T-cell (primary cell): ENCODE data around the gene CHAC2. TPM values are rescaled to one million over a fixed set of nuclear protein-coding genes. Genes with fewer than 3 reads are reported as not detected.
A peak's percentile ranks its signal among the peaks of the same experiment; 100 is the strongest.

Source experiments
- ATAC-seq, 4 experiments: fragments of 200-7000 bp in 3 of 4; fragments of 150-1000 bp in 1 of 4; cut with Tn5 transposase; replicated peaks in 1 of 4; 1 replicate in 3 of 4; 2 replicates in 1 of 4; pipeline ENCODE4 v1.10.0; 2021; ENCODE audit warnings: moderate library complexity in 3 of 4, mild to moderate bottlenecking in 2 of 4, moderate number of reproducible peaks in 1 of 4
- CTCF ChIA-PET, 2 donors: fragments of 300-600 bp; sonication (Branson Sonifier 250); formaldehyde crosslinking; loops; one replicate each; lab custom pipeline; 2022; ENCODE audit warnings: antibody characterized with exemption in 2 of 2; lab: Charles Lee
- POLR2A ChIA-PET, 2 donors: fragments of 300-600 bp; sonication (Branson Sonifier 250); formaldehyde crosslinking; loops; one replicate each; lab custom pipeline; 2022; ENCODE audit warnings: antibody characterized with exemption in 2 of 2; lab: Charles Lee
- DNase-seq, 35 experiments: peaks; one replicate each; pipeline versions ENCODE4 v3.0.0 to v3.0.0-alpha.2; 2013 to 2023
- H3K27ac ChIP-seq: one replicate; pipeline ENCODE4 v1.5.1; 2013; ENCODE audit warnings: low read length
- H3K27me3 ChIP-seq, 2 experiments: replicated peaks in 1 of 2; 1 replicate in 1 of 2; 2 replicates in 1 of 2; pipeline versions ENCODE4 v1.6.1 to v1.7.0; 2013; ENCODE audit warnings: low read length in 1 of 2, mixed read lengths in 1 of 2; ENCODE audit not compliant: control insufficient read depth in 2 of 2, insufficient read depth in 2 of 2; ENCODE audit errors: extremely low read depth in 1 of 2
- H3K36me3 ChIP-seq, 2 donors: 1 replicate in 1 of 2; 2 replicates in 1 of 2; pipeline versions ENCODE4 v1.6.1 to v1.7.0; 2013; ENCODE audit warnings: low read length in 1 of 2; ENCODE audit not compliant: control insufficient read depth in 2 of 2, insufficient read depth in 1 of 2; ENCODE audit errors: extremely low read depth in 1 of 2
- H3K4me1 ChIP-seq, 2 experiments: 1 replicate in 1 of 2; 2 replicates in 1 of 2; pipeline versions ENCODE4 v1.6.1 to v1.7.0; 2013; ENCODE audit warnings: low read length in 2 of 2, mixed read lengths in 1 of 2; ENCODE audit not compliant: insufficient read depth in 2 of 2, control insufficient read depth in 1 of 2; ENCODE audit errors: extremely low read depth in 1 of 2
- H3K4me3 ChIP-seq, 2 donors: 1 replicate in 1 of 2; 2 replicates in 1 of 2; pipeline versions ENCODE4 v1.5.1 to v1.7.0; 2013; ENCODE audit warnings: mild to moderate bottlenecking in 2 of 2, low read length in 1 of 2, moderate library complexity in 1 of 2; ENCODE audit not compliant: control insufficient read depth in 1 of 2; ENCODE audit errors: extremely low read depth in 1 of 2
- H3K9me3 ChIP-seq: 2 replicates; pipeline ENCODE4 v1.7.0; 2013
- H3K27ac Mint-ChIP-seq, 2 donors: one replicate each; pipeline ENCODE4 v1.8.0; 2020 to 2021; ENCODE audit warnings: mild to moderate bottlenecking in 2 of 2, mixed read lengths in 2 of 2
- H3K27me3 Mint-ChIP-seq, 2 donors: one replicate each; pipeline ENCODE4 v1.8.0; 2021 to 2022; ENCODE audit warnings: mixed read lengths in 2 of 2
- H3K36me3 Mint-ChIP-seq: one replicate; pipeline ENCODE4 v1.8.0; 2021; ENCODE audit warnings: mixed read lengths
- H3K4me1 Mint-ChIP-seq, 3 donors: one replicate each; pipeline ENCODE4 v1.8.0; 2020 to 2022; ENCODE audit warnings: mixed read lengths in 3 of 3, mild to moderate bottlenecking in 1 of 3
- H3K4me3 Mint-ChIP-seq, 3 donors: one replicate each; pipeline ENCODE4 v1.8.0; 2020 to 2022; ENCODE audit warnings: mild to moderate bottlenecking in 3 of 3, mixed read lengths in 3 of 3, moderate library complexity in 3 of 3
- H3K9me3 Mint-ChIP-seq, 3 donors: one replicate each; pipeline ENCODE4 v1.8.0; 2020 to 2022; ENCODE audit warnings: mixed read lengths in 3 of 3
- WGBS: methylation state at CpG from one replicate; pipeline ENCODE4 v1.1.5; 2013; ENCODE audit warnings: missing lambda C conversion rate; ENCODE audit not compliant: insufficient coverage; 5-methylcytosine and 5-hydroxymethylcytosine counted together
- total RNA-seq, 35 experiments: library from RNA in 6 of 35; stranded (reverse) in 6 of 35; fragments of 120-200 nt in 1 of 35; gene quantifications; one replicate each; pipeline versions ENCODE4 v1.2.1 to v1.2.4 and lab custom pipeline; 2013 to 2026

Gene CHAC2
- total RNA-seq, 5 donors from 2014 or later (not counting 1 experiment from before 2014, with no cell fraction given): 1.4 to 3.7 (median 2.7) TPM

DNA sequence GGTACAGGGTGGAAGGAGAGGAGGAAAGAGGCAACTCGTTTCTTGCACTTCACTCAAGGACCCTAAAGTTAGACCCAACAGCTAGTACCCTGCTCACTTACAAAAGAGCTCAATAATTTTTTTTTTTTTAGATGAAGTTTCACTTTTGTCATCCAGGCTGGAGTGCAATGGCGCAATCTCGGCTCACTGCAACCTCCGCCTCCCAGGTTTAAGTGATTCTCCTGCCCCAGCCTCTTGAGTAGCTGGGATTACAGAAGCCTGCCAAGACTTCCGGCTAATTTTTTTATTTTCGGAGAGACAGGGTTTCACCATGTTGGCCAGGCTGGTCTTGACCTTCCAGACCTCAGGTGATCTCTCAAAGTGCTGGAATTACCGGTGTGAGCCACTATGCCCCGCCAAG, 15.1 kb downstream of the CHAC2 start:
- no peaks in the 10 kb centered on the region for H3K9me3 Mint-ChIP-seq
- no peak overlapping the region for H3K27ac Mint-ChIP-seq
- CTCF ChIA-PET: no interaction called here
- WGBS: 100% methylated on average over 5 of the region's 8 CpGs
- peaks cover 25% of the 10 kb centered on the region for H3K36me3 Mint-ChIP-seq
- H3K27me3 Mint-ChIP-seq: no peaks in the 10 kb centered on the region
- H3K4me1 Mint-ChIP-seq: peaks cover 54 to 59% (median 56%) of the 10 kb centered on the region in 3 donors
- Histone ChIP-seq H3K9me3 (no peaks in the 10 kb centered on the region), H3K27me3 (no peaks in the 10 kb centered on the region), H3K27ac (no peak overlapping the region), H3K4me1 (peaks cover 7 to 15% of the 10 kb centered on the region in 2 experiments), H3K36me3 (peaks cover 3 to 11% of the 10 kb centered on the region in 2 donors), H3K4me3 (no peak overlapping the region)
- POLR2A ChIA-PET: interaction anchor here in 1 of 2 donors (0.6 to 1.0 kb wide), 4 partner anchors 14 to 1748 kb away, joined by 3 read pairs; no protein-coding TSS in a partner anchor
- H3K4me3 Mint-ChIP-seq: no peak overlapping the region
- ATAC-seq (no peak), DNase-seq (no peak)

DNA sequence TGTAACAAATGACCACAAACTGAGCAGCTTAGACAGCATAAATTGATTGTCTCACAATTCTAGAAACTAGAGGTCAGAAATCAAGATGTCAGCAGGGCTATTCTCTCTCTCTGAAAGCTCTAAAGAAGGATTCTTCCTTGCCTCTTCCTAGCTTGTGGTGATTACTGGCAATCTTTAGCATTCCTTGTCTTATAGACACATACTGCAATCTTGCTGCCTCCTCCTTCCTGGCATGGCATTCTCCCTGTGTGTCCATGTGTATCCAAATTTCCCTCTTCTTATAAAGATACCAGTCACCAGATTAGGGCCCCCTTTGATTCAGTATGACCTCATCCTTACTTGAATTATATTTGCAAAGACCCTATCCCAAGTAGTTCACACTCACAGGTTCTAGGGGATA, 16.8 kb downstream of the CHAC2 start:
- Mint-ChIP-seq H3K9me3 (no peaks in the 10 kb centered on the region), H3K27ac (peak overlapping the region in 1 of 2 donors; percentile 93), H3K4me1 (peaks cover 61 to 62% (median 61%) of the 10 kb centered on the region in 3 donors), H3K27me3 (no peaks in the 10 kb centered on the region), H3K36me3 (peaks cover 15% of the 10 kb centered on the region), H3K4me3 (peak overlapping the region; percentile 97 to 99 (median 97))
- Histone ChIP-seq H3K27ac (no peak overlapping the region), H3K4me3 (no peak overlapping the region), H3K27me3 (no peaks in the 10 kb centered on the region), H3K36me3 (peaks cover 3 to 11% of the 10 kb centered on the region in 2 donors), H3K4me1 (peaks cover 12 to 18% of the 10 kb centered on the region in 2 experiments), H3K9me3 (no peaks in the 10 kb centered on the region)
- DNase-seq (no peak), ATAC-seq (no peak)
- ChIA-PET CTCF (no interaction called here), POLR2A (interaction anchor here in 1 of 2 donors (0.7 kb wide), 1 partner anchor 1820 kb away, joined by 3 read pairs; no protein-coding TSS in a partner anchor)

DNA sequence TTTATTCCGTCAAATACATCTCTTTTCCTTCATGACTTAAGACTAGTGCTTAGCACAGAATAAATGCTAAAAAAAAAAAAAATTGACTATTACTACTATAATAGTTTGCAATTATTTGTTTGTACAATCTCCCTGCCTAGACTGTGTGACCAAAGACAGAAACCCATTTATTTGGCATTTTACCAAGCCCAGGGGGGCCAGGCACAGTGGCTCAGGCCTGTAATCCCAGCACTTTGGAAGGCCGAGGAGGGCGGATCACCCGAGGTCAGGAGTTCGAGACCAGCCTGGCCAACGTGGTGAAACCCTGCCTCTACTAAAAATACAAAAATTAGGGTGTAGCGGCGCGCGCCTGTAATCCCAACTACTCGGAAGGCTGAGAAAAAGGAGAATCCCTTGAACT, 17.8 kb downstream of the CHAC2 start:
- no peaks in the 10 kb centered on the region for H3K9me3 ChIP-seq
- H3K4me3 ChIP-seq: no peak overlapping the region
- ChIA-PET POLR2A (interaction anchor here (0.7 to 3.5 kb wide), 3 partner anchors 18 to 1819 kb away, joined by 3 to 27 read pairs (median 18); partner anchors contain the start of gene CHAC2 (in 2 of the 2)), CTCF (interaction anchor here in 1 of 2 donors (3.1 kb wide), 1 partner anchor 18 kb away, joined by 21 read pairs; the partner anchor contains the start of gene CHAC2)
- H3K36me3 ChIP-seq: peaks cover 2 to 3% of the 10 kb centered on the region in 2 donors
- Mint-ChIP-seq H3K27ac (peak overlapping the region in 1 of 2 donors; percentile 93), H3K27me3 (no peaks in the 10 kb centered on the region), H3K9me3 (no peaks in the 10 kb centered on the region), H3K4me3 (peak overlapping the region; percentile 97 to 99 (median 97)), H3K36me3 (peaks cover 8% of the 10 kb centered on the region), H3K4me1 (peaks cover 58 to 61% (median 58%) of the 10 kb centered on the region in 3 donors)
- WGBS: no CpG with 5 or more reads among the region's 11 CpGs
- peaks cover 12 to 18% of the 10 kb centered on the region in 2 experiments for H3K4me1 ChIP-seq
- H3K27ac ChIP-seq: no peak overlapping the region
- DNase-seq: no peak
- no peaks in the 10 kb centered on the region for H3K27me3 ChIP-seq
- no peak for ATAC-seq

- H3K4me1 Mint-ChIP-seq: peaks cover 63 to 65% (median 64%) of the 10 kb centered on the region in 3 donors
- H3K36me3 Mint-ChIP-seq: peaks cover 8% of the 10 kb centered on the region
- Histone ChIP-seq H3K36me3 (peaks cover 0 to 3% of the 10 kb centered on the region in 2 donors), H3K27me3 (no peaks in the 10 kb centered on the region), H3K4me1 (peaks cover 12 to 18% of the 10 kb centered on the region in 2 experiments), H3K27ac (peak overlapping the region; percentile 69), H3K9me3 (no peaks in the 10 kb centered on the region), H3K4me3 (peak overlapping the region; percentile 76 to 94)
- no peaks in the 10 kb centered on the region for H3K9me3 Mint-ChIP-seq
- peak overlapping the region; percentile 97 to 99 (median 97) for H3K4me3 Mint-ChIP-seq
- no peaks in the 10 kb centered on the region for H3K27me3 Mint-ChIP-seq
- 0% methylated on average over 8 of the region's 18 CpGs for WGBS
- H3K27ac Mint-ChIP-seq: peak overlapping the region; percentile 91 to 93
- CTCF ChIA-PET: interaction anchor here in 1 of 2 donors (3.1 kb wide), 1 partner anchor 19 kb away, joined by 21 read pairs; the partner anchor contains the start of gene CHAC2
- POLR2A ChIA-PET: interaction anchor here (0.5 to 3.5 kb wide), 4 partner anchors 9 to 367 kb away, joined by 3 to 27 read pairs (median 11); partner anchors contain the start of gene CHAC2 (in 2 of the 2)
- peak in 21 of 35 experiments; percentile 1 to 49 (median 15) for DNase-seq
- ATAC-seq: peak; percentile 28 to 40 (median 30)
These were observed 18.7 kb downstream of the CHAC2 start for GRCh38 chr2:53786352-53786704.

DNA sequence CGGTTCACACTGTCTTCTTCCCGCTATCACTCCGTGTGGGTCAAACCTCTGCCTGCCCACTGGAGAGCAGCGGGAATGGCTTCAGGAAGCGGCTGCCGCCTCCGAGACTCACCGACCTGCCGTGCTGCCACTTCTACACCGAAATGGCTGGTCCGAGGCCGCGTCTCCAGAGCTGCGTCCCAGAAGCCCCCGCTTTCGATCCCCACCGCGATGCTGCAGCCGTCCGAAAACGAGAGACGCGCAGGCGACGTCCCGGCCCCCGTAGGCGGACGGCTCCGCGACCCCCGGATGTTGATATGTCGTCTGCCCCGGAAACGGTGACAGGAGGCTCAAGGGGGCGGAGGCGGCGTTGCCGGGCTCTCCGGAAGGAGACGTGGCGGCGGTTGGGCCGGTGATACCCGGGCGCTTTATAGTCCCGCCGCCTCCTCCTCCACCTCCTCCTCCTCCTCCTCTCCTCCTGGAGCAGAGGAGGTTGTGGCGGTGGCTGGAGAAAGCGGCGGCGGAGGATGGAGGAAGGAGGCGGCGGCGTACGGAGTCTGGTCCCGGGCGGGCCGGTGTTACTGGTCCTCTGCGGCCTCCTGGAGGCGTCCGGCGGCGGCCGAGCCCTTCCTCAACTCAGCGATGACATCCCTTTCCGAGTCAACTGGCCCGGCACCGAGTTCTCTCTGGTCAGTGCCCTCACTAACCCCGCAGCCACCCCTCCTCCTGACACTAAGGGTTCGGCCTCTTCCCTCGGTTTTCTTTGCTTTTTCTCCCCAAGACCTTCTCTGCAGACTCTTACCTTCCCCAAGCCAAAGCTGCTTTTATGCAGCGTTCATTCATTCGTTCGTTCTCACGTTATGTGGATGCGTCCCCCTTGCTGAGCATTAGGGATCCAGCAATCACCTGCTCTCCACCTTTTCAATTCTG, 19.4 kb downstream of the CHAC2 start, which contains the start of the genes ASB3 and ERLEC1:
Gene ASB3, minus strand, starts transcription at position 249 of the 909 bp plus-strand sequence. CDS start 21,381 bp downstream, outside the sequence.
Gene ERLEC1, plus strand, starts transcription at position 340 of the 909 bp plus-strand sequence. Its CDS starts 167 bp downstream, at position 507.
- no peaks in the 10 kb centered on the region for H3K9me3 ChIP-seq
- CTCF ChIA-PET: interaction anchor here in 1 of 2 donors (3.1 kb wide), 1 partner anchor 19 kb away, joined by 21 read pairs; the partner anchor contains the start of gene CHAC2
- peaks cover 12 to 18% of the 10 kb centered on the region in 2 experiments for H3K4me1 ChIP-seq
- Mint-ChIP-seq H3K4me1 (peaks cover 61 to 64% (median 64%) of the 10 kb centered on the region in 3 donors), H3K36me3 (peaks cover 6% of the 10 kb centered on the region), H3K27me3 (no peaks in the 10 kb centered on the region), H3K9me3 (no peaks in the 10 kb centered on the region), H3K4me3 (peak within 1 kb of the TSS; percentile 97 to 99 (median 97)), H3K27ac (peak within 1 kb of the TSS; percentile 93 to 95)
- peak within 1 kb of the TSS; percentile 76 to 94 for H3K4me3 ChIP-seq
- DNase-seq (peak; percentile 63 to 92 (median 86)), ATAC-seq (peak; percentile 92 to 94 (median 94))
- peak within 1 kb of the TSS; percentile 69 for H3K27ac ChIP-seq
- H3K36me3 ChIP-seq: no peaks in the 10 kb centered on the region
- no peaks in the 10 kb centered on the region for H3K27me3 ChIP-seq
- WGBS: under 1% methylated on average over 62 of the region's 77 CpGs
- POLR2A ChIA-PET: interaction anchor here (2.9 to 3.5 kb wide), 2 partner anchors 19 kb away, joined by 18 to 27 read pairs; partner anchors contain the start of gene CHAC2 (in 2 of the 2)
